NOMO-1 (cell line): Measurements from ENCODE around the gene SNAI1.
"Not testable (repeated sequence)": the region's sequence is repeated elsewhere in the genome, so short reads cannot be mapped to it uniquely, and the experiment has no call there.

Experiments
- DNase-seq, 2 experiments: peaks; one replicate each; lab custom pipeline; 2025; ENCODE audit not compliant: unreplicated experiment in 2 of 2; lab: John Stamatoyannopoulos, UW

SNAI1 gene

DNA sequence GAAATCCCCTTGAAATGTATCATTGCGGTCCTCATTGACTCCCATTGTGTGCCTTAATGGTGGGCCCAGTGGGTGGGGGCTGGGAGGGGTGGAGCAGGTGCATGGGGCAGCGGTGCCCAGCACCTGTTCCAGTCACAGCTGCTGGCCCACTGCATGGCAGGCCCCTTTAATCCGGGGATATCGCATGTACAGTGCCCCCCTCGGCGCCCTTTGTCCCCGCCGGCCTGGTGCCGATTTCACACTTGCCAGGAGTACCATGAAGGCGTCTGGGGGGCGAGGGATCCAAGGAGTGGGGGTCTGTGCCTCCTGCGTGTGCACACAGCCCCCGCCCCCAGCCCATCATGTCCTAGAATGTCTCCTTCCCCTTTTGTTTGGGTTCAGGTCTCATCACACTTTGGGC is 2.8 kb downstream of the SNAI1 start:
- DNase-seq, result no peak

DNA sequence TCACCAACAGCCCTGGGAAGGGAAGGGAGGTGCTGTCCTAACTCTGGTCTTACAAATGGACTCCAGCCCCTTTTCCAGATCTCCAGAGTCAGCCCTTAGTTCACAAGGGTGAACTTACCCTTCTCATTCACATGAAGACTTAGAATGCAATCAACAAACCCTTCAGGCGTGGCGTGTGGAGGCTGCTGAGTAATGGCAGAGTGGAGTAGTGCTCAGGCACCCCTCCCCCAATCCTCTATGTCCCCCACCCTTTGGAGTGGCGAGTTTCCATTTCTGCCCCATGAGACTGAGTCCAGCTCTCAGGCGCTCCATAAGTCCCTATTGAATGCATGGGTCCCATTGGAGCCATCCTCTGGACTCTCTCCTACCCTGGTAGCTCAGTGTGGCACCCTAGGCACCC is 3.3 kb downstream of the SNAI1 start:
- DNase-seq, result no peak

DNA sequence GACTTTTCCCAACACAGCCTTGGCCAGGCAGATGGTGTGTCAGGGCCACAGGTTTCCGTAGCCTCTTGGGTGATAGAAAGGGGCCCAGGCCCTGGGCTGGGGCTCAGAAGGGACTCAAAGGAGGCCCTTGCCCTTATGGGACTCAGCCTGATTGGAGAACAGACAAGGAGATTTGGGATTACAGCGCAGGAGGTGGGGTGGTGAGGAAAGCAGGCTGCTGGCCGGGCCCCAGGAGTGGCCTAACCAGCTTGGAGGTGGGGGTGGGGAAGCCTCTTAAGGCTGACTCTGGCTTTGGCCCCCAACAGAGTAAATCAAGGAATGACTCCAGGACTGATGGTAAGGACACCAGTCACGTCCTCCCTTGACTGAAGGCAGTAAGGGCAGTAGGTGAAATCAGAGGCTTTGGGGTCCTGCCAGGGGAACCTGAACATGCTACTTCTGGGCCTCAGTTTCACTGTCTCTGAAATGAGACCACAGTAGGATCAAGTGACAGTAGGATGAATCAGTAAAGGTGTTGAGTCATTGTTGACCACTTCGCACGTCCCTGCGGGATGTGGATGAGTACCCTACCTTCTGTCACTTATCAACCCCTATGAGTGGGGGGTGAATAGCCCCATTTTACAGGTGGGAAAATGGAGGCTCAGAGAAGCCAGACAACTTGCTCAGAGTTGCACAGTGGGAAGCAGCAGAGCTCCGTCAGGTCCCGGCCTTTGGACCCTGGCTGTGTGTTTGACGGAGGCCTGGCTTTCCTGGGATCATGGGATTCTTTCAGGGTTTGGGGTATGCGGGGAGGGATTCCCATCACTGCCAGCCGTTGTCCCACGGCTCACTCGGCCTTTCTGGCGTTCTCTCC is 4.5 kb downstream of the SNAI1 start:
- no peak for DNase-seq

DNA sequence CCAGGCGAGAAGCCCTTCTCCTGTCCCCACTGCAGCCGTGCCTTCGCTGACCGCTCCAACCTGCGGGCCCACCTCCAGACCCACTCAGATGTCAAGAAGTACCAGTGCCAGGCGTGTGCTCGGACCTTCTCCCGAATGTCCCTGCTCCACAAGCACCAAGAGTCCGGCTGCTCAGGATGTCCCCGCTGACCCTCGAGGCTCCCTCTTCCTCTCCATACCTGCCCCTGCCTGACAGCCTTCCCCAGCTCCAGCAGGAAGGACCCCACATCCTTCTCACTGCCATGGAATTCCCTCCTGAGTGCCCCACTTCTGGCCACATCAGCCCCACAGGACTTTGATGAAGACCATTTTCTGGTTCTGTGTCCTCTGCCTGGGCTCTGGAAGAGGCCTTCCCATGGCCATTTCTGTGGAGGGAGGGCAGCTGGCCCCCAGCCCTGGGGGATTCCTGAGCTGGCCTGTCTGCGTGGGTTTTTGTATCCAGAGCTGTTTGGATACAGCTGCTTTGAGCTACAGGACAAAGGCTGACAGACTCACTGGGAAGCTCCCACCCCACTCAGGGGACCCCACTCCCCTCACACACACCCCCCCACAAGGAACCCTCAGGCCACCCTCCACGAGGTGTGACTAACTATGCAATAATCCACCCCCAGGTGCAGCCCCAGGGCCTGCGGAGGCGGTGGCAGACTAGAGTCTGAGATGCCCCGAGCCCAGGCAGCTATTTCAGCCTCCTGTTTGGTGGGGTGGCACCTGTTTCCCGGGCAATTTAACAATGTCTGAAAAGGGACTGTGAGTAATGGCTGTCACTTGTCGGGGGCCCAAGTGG is 5.3 kb downstream of the SNAI1 start:
- no peak for DNase-seq

- DNase-seq, result no peak
Observed at GRCh38 chr20:49989234-49990065, 6.7 kb downstream of the SNAI1 start.

DNA sequence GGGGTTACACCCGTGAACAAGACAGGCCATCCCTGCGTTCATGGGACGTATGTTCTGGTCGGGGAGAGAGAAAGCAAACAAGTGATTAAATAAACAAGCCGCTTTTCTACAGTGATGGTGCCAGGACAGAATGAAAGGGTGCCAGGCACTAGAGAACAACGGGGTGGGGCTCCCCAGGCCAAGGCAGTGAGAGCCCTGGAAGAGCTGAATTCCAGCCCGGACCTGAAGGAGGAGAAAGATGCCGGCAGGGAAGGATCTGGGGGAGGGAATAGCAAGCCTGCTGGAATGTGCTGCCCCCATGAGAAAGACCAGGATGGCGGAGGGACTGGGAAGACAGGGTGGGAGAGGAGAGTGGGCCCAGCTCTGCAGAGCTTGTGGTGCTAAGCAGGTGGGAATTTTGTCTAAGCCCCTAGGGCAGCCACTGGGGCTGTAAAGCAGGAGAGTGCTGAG is 7.5 kb downstream of the SNAI1 start:
- DNase-seq, result no peak

DNA sequence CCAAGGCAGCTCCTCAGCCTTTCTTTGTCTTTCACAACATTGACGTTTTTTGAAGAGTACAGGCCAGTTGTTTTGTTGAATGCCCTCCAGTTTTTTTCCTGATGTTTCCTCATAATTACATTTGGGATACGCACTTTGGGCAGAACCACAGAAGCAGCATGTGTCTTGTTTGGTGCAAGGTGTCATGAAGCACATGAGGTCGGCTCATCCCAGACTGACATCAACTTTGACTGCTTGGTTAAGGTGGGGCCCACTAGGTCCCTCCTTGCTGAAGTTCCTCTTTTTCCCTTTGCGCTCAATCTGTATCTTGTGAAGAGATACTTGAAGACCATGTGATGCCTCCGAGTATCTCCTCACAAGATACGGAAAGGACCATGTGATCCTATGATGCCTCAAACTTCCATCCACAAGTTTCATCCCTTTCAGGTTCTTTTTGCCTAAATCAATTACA is 10.5 kb downstream of the SNAI1 start:
- DNase-seq, result peak; percentile 81 to 87

- DNase-seq, result no peak
Observed at GRCh38 chr20:49995586-49995985, 12.8 kb downstream of the SNAI1 start.

- not testable (repeated sequence) for DNase-seq
Observed at GRCh38 chr20:49998478-49999188, 15.9 kb downstream of the SNAI1 start.

DNA sequence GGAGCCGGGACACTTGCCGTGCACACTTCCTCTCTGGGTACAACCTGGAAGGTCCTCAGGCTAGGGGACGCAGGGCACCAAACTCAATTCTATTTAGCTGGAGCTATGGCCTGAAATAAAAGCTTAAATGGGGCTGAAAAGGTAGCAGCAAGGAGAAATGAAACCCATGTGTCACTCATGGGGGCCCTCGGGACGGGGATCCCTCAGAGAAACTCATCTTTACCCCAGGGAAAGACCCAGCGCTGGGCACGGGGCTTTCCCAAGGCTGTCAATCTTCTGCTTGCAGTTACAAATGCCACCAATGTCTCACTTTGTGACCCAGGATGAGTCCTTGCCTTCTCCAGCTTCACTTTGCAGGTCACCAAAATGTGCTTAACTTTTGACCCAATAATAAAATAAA is 16.5 kb downstream of the SNAI1 start:
- no peak for DNase-seq

GRCh38 chr20:50000548-50001222 is 17.9 kb downstream of the SNAI1 start:
- peak in 1 of 2 experiments; percentile 52 for DNase-seq

DNA sequence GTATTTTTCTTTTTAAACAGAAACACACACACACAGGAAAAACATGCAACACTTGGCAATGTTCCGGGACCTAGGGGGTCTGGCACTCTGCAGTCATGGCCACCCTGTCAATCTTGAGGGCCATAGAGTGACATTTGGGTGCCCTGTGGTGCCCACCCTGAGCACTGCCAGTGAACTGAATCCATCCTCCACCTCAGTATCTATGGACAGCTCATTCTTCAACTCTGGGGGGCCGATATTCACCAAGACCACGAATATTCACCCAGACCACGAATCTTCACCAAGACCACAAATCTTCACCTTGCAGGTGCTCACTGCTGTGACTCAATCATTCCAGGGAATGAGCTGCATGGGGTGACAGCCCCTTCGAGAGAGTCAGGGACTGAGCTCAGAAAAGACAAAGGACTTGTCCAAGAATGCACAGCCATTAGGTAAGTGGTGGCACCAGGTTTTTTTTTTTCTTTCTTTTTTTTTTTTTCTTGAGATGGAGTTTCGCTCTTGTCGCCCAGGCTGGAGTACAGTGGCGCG is 19.1 kb downstream of the SNAI1 start:
- DNase-seq, result no peak

- peak; percentile 80 to 98 for DNase-seq
Observed at GRCh38 chr20:50003253-50003656, 20.5 kb downstream of the SNAI1 start.

DNA sequence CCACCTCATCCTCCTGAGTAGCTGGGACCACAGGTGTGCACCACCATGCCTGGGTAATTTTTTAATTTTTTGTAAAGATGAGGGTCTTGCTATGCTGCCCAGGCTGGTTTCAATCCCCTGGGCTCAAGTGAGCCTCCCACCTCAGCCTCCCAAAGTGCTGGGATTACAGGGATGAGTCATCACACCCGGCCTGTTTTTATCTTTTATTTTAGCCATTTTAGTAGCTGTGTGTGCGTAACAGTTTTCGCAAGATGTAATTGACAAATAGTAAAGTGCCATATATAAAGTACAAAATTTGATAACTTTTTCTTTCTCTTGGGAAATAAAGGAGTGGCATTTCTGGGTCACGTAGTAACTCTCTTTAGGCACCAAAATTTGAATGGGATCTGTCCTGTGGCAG is 21.4 kb downstream of the SNAI1 start:
- DNase-seq, result peak; percentile 20 to 28

GRCh38 chr20:50005471-50005981 is 22.7 kb downstream of the SNAI1 start:
- no peak for DNase-seq

GRCh38 chr20:50007369-50007768 is 24.6 kb downstream of the SNAI1 start:
- DNase-seq, result no peak

- DNase-seq, result no peak
Observed at GRCh38 chr20:50008007-50008406, 25.2 kb downstream of the SNAI1 start.

DNA sequence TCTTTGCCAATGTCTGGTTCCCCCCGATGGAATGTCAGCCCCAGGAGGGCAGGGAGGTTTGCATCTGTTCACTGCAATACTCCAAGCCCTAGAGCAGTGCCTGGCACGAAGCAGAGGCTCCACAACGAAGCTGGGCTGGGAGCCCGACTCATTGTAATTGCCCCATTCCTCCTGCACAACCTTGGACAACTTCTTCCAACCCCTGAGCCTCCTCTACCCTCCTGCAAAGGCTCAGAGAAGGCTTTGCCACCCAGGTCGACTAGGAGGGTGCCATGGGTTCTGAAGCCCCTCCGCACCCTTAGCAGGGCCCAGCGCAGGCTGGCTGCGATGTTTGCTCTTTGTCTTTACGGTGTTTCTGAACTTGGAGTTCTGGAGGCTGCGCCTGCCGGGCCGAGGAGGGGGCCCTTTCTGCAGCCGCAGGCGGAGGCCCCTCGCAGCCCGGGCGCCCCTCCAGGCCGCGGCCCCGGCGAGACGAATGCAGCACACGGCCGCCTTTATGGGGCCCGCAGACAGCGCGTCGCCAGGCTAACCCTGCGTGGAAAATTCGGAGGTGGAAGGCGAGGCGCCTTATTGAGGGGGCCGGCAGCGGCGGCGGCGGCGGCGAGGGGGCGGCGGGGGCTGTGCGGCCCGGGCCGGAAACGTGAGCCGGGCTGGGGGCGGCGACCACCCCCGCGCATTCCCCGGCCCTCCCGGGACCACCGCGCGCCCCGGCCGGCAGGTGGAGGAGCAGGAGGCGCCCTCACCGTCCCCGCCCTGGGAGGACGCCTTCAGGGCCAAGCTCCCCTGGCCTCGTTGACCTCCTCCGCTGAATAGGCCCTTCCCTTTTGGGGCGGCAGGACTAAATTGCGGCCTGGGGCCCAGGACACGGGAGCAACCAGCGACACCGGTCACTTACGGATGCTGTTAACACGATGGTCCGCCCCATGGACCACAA is 27.0 kb downstream of the SNAI1 start:
- DNase-seq, result no peak
